ENCODE results near the gene CNTNAP2. TPM values are rescaled to one million over a fixed set of nuclear protein-coding genes. Genes with fewer than 3 reads are reported as not detected.

The CNTNAP2 gene
- total RNA-seq: under 1 TPM in 1 of 2 donors, not detected in 1; 0.37 TPM
- 0 to 0.12 reads per million in 2 donors for total RNA-seq

- H3K9me3 ChIP-seq (ENCODE audit: control insufficient read depth, low read length, poor library complexity, severe bottlenecking): no peaks in the 10 kb centered on the region
- no peak for ATAC-seq
- peak within 1 kb of the TSS; percentile 82 for H3K4me3 Mint-ChIP-seq
- peaks cover 18% of the 10 kb centered on the region for H3K27me3 Mint-ChIP-seq
- DNase-seq: no peak
- no peaks in the 10 kb centered on the region for H3K36me3 Mint-ChIP-seq (ENCODE audit: low read depth)
- H3K27ac Mint-ChIP-seq: no peak within 1 kb of the TSS
- H3K4me1 Mint-ChIP-seq: peaks cover 5% of the 10 kb centered on the region
These were observed at the start of gene CNTNAP2 for GRCh38 chr7:146116521-146117222. Gene CNTNAP2 (plus strand): TSS chr7:146116801. CDS start chr7:146116877, 76 bp downstream.

- H3K9me3 ChIP-seq (ENCODE audit: control insufficient read depth, low read length, poor library complexity, severe bottlenecking): no peaks in the 10 kb centered on the region
- H3K27me3 Mint-ChIP-seq: no peaks in the 10 kb centered on the region
- no peaks in the 10 kb centered on the region for H3K4me1 Mint-ChIP-seq
- no peak for ATAC-seq
- H3K4me3 Mint-ChIP-seq: no peak overlapping the region
- DNase-seq: no peak
- no peak overlapping the region for H3K27ac Mint-ChIP-seq
- H3K36me3 Mint-ChIP-seq (ENCODE audit: low read depth): no peaks in the 10 kb centered on the region
These were observed 48.7 kb upstream of the CNTNAP2 start for GRCh38 chr7:146067880-146068279.

- H3K9me3 ChIP-seq (ENCODE audit: control insufficient read depth, low read length, poor library complexity, severe bottlenecking): no peaks in the 10 kb centered on the region
- Mint-ChIP-seq H3K27me3 (no peaks in the 10 kb centered on the region), H3K27ac (no peak overlapping the region), H3K36me3 (ENCODE audit: low read depth) (no peaks in the 10 kb centered on the region), H3K4me1 (no peaks in the 10 kb centered on the region), H3K4me3 (no peak overlapping the region)
- no peak for ATAC-seq
- no peak for DNase-seq
These were observed 42.3 kb upstream of the CNTNAP2 start for GRCh38 chr7:146074195-146074765.

- H3K4me3 Mint-ChIP-seq: no peak overlapping the region
- H3K27me3 Mint-ChIP-seq: no peaks in the 10 kb centered on the region
- no peaks in the 10 kb centered on the region for H3K9me3 ChIP-seq (ENCODE audit: control insufficient read depth, low read length, poor library complexity, severe bottlenecking)
- no peak for DNase-seq
- no peak for ATAC-seq
- no peak overlapping the region for H3K27ac Mint-ChIP-seq
- H3K36me3 Mint-ChIP-seq (ENCODE audit: low read depth): no peaks in the 10 kb centered on the region
- H3K4me1 Mint-ChIP-seq: no peaks in the 10 kb centered on the region
These were observed 40.3 kb upstream of the CNTNAP2 start for GRCh38 chr7:146076344-146076743.

- DNase-seq (no peak), ATAC-seq (no peak)
- Mint-ChIP-seq H3K4me3 (no peak overlapping the region), H3K4me1 (no peaks in the 10 kb centered on the region), H3K36me3 (ENCODE audit: low read depth) (no peaks in the 10 kb centered on the region), H3K27me3 (no peaks in the 10 kb centered on the region), H3K27ac (no peak overlapping the region)
- no peaks in the 10 kb centered on the region for H3K9me3 ChIP-seq (ENCODE audit: control insufficient read depth, low read length, poor library complexity, severe bottlenecking)
These were observed 32.5 kb upstream of the CNTNAP2 start for GRCh38 chr7:146084086-146084485.

GRCh38 chr7:146090023-146090645 is 26.5 kb upstream of the CNTNAP2 start:
- Mint-ChIP-seq H3K4me3 (no peak overlapping the region), H3K4me1 (peaks cover 2% of the 10 kb centered on the region), H3K27ac (no peak overlapping the region), H3K27me3 (no peaks in the 10 kb centered on the region), H3K36me3 (ENCODE audit: low read depth) (no peaks in the 10 kb centered on the region)
- ATAC-seq: peak; percentile 50
- no peak for DNase-seq
- H3K9me3 ChIP-seq (ENCODE audit: control insufficient read depth, low read length, poor library complexity, severe bottlenecking): no peaks in the 10 kb centered on the region

GRCh38 chr7:146094356-146094755 is 22.2 kb upstream of the CNTNAP2 start:
- no peaks in the 10 kb centered on the region for H3K9me3 ChIP-seq (ENCODE audit: control insufficient read depth, low read length, poor library complexity, severe bottlenecking)
- Mint-ChIP-seq H3K4me1 (peaks cover 2% of the 10 kb centered on the region), H3K27me3 (no peaks in the 10 kb centered on the region), H3K36me3 (ENCODE audit: low read depth) (no peaks in the 10 kb centered on the region), H3K4me3 (no peak overlapping the region), H3K27ac (no peak overlapping the region)
- ATAC-seq: no peak
- DNase-seq: no peak

GRCh38 chr7:146096994-146097393 is 19.6 kb upstream of the CNTNAP2 start:
- ATAC-seq: no peak
- Mint-ChIP-seq H3K4me1 (no peaks in the 10 kb centered on the region), H3K27ac (no peak overlapping the region)

GRCh38 chr7:146106319-146106718 is 10.3 kb upstream of the CNTNAP2 start:
- H3K4me1 Mint-ChIP-seq: no peaks in the 10 kb centered on the region
- H3K27me3 Mint-ChIP-seq: no peaks in the 10 kb centered on the region
- ATAC-seq (no peak), DNase-seq (no peak)
- H3K9me3 ChIP-seq (ENCODE audit: control insufficient read depth, low read length, poor library complexity, severe bottlenecking): no peaks in the 10 kb centered on the region
- H3K27ac Mint-ChIP-seq: no peak overlapping the region
- no peaks in the 10 kb centered on the region for H3K36me3 Mint-ChIP-seq (ENCODE audit: low read depth)
- H3K4me3 Mint-ChIP-seq: no peak overlapping the region

More at GRCh38 chr7:146096994-146097393, 19.6 kb upstream of the CNTNAP2 start:
- no peaks in the 10 kb centered on the region for H3K36me3 Mint-ChIP-seq (ENCODE audit: low read depth)
- no peaks in the 10 kb centered on the region for H3K9me3 ChIP-seq (ENCODE audit: control insufficient read depth, low read length, poor library complexity, severe bottlenecking)
- H3K4me3 Mint-ChIP-seq: no peak overlapping the region
- H3K27me3 Mint-ChIP-seq: no peaks in the 10 kb centered on the region
- DNase-seq: no peak

GRCh38 chr7:146112755-146113154 is 3.8 kb upstream of the CNTNAP2 start:
- H3K27ac Mint-ChIP-seq: no peak overlapping the region
- ATAC-seq (no peak), DNase-seq (no peak)
- peaks cover 18% of the 10 kb centered on the region for H3K27me3 Mint-ChIP-seq
- H3K36me3 Mint-ChIP-seq (ENCODE audit: low read depth): no peaks in the 10 kb centered on the region
- H3K4me3 Mint-ChIP-seq: no peak overlapping the region
- H3K9me3 ChIP-seq (ENCODE audit: control insufficient read depth, low read length, poor library complexity, severe bottlenecking): no peaks in the 10 kb centered on the region
- peaks cover 5% of the 10 kb centered on the region for H3K4me1 Mint-ChIP-seq

GRCh38 chr7:146115548-146115850 is 1.1 kb upstream of the CNTNAP2 start:
- no peaks in the 10 kb centered on the region for H3K36me3 Mint-ChIP-seq (ENCODE audit: low read depth)
- peaks cover 5% of the 10 kb centered on the region for H3K4me1 Mint-ChIP-seq
- no peak overlapping the region for H3K27ac Mint-ChIP-seq
- ATAC-seq (no peak), DNase-seq (no peak)
- peak overlapping the region; percentile 82 for H3K4me3 Mint-ChIP-seq
- H3K27me3 Mint-ChIP-seq: peaks cover 18% of the 10 kb centered on the region
- no peaks in the 10 kb centered on the region for H3K9me3 ChIP-seq (ENCODE audit: control insufficient read depth, low read length, poor library complexity, severe bottlenecking)

- Mint-ChIP-seq H3K27me3 (peaks cover 18% of the 10 kb centered on the region), H3K4me1 (peaks cover 5% of the 10 kb centered on the region), H3K36me3 (ENCODE audit: low read depth) (no peaks in the 10 kb centered on the region), H3K27ac (no peak overlapping the region), H3K4me3 (peak overlapping the region; percentile 82)
- no peaks in the 10 kb centered on the region for H3K9me3 ChIP-seq (ENCODE audit: control insufficient read depth, low read length, poor library complexity, severe bottlenecking)
- no peak for DNase-seq
- ATAC-seq: peak; percentile 23
These were observed 615 bp upstream of the CNTNAP2 start for GRCh38 chr7:146115851-146116520.

GRCh38 chr7:146117576-146117975 is 975 bp downstream of the CNTNAP2 start:
- no peak overlapping the region for H3K27ac Mint-ChIP-seq
- no peaks in the 10 kb centered on the region for H3K9me3 ChIP-seq (ENCODE audit: control insufficient read depth, low read length, poor library complexity, severe bottlenecking)
- ATAC-seq (no peak), DNase-seq (no peak)
- peaks cover 5% of the 10 kb centered on the region for H3K4me1 Mint-ChIP-seq
- peaks cover 18% of the 10 kb centered on the region for H3K27me3 Mint-ChIP-seq
- H3K4me3 Mint-ChIP-seq: no peak overlapping the region
- no peaks in the 10 kb centered on the region for H3K36me3 Mint-ChIP-seq (ENCODE audit: low read depth)
